Measurements from ENCODE around the gene PRCC.

The PRCC gene

DNA sequence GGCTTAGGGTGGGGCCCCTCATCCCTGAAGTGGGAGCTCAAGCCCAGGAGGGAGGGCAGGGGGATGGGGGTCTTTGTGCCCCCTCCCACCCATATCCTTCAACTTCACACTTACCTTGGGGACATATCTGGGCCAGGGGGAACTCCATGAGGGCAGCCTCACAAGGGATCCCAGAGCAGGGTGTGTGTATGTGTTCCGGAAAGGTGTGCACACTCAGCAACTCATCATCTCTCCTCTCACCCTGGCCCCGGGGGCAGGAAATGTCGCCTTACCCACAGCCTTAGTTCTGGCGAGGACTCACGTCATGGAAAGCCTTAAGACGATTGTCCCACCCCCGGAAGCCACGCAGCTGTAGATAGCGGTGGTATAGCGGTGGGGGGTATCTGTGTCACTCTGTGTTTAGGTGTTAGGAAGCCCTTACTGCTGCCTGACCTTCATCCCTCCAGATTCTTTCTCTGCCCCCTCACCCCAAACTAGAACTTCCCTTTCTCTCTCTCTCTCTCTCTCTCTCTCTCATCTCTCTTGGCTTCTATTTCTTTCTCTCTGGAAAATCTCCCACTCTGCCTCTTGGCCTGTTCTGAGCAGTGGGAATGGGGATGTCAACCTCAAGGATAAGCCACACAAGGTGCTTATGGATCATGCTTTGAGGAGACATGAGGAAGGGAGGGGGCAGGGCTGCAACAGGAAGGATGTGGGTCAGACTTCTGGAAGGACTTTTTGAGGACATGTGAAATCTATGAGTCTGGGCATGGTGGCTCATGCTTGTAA is 49.4 kb downstream of the PRCC start, which contains the start of gene SH2D2A:
SH2D2A (minus strand) TSS at position 288 of the 768 bp plus-strand sequence; CDS start at position 148, 140 bp downstream.
- no peak for DNase-seq

DNA sequence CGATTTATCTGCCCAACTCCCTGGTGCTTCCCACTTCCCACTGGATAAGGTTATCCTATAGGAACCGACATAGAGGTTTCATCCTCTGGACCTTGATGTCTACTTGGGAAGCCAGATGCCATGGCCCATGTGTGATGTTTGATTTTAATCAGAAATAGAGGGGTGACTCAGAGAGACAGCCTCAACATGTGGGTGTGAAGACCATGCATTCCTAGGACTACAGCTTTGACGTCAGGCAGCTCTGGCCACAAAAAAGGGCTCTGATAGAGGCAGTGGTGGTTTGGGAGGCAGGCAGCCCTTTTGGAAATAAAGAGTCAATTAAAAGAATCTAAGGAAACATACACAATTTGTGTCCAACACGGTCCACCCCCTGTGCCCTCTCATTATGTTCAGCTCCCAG is 54.5 kb downstream of the PRCC start:
- DNase-seq = no peak

- no peak for DNase-seq
These were observed 55.3 kb downstream of the PRCC start for GRCh38 chr1:156822680-156823079.

- no peak for DNase-seq
These were observed 56.0 kb downstream of the PRCC start for GRCh38 chr1:156823210-156823790.

DNA sequence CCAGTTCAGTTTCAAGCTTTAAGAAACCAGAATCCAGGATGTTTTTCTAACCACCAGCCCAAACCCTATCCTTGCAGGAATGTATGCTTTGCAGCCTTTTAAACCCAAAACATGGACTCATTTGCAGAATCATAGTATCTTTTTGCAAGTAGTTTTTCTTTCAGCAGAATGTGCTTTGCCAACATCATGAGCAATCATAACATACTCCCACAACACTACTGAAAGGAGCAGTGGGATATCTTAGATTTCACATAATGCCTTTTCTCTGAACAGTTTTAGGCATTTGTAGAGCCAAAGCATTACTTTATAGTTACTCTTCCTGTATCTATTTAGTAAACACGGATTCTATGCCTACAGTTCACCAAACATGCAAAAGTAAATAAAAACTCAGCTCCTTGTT is 59.3 kb downstream of the PRCC start:
- DNase-seq = no peak

DNA sequence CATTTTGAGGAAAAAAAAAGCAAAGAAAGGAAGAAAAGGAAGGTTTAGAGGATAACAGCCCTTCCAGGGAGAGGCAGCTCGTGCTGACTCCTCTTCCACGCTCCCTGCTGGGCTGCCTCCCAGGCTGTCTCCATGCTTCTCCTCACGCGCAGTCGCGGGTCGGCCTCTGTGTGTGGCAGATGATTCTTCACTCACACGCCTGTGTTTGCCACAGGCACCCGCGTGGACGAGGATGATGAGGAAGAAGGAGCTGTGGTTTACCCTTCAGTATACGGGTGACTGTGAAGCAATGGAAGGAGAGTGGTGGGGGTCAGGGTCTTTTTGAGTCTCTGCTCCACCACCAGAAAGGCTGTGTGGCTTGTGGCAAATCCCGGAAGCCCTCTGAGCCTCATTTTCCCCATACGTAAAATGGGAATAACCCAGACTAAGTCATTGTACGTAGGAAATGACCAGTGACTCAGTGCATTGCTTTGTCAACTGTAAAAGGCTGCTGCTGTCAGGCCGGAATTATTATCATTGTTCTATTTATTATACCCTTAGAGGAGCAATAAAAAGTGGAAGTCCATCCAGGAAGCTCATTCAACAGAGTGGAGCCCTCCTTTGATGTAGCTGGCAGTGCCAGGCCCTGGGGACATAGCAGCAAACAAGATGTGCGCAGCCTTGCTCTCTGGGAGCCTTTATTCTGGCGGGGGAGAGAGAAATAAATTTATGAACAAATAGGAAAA is 61.2 kb downstream of the PRCC start:
- no peak for DNase-seq

DNA sequence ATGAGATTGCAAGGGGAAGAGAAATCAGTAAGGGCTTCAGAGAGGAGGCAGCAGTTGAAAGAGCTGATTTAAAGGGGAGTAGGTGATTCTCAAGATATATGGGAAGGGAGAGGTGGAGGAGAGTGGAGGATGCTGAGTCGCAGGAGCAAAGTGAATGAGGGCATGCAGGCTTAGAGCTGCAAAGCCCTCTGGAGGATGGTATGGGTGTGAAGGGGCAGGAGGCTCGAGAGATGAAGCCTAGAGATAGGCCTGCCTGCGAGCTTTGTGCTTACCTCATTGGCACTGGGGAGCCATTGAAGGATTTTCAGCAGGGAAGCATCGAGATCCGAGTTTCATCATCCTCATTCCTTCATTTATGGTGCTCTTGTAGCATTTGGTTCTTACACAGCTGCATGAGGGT is 65.1 kb downstream of the PRCC start:
- no peak for DNase-seq

- DNase-seq = no peak
These were observed 66.3 kb downstream of the PRCC start for GRCh38 chr1:156833603-156834002.

GRCh38 chr1:156834322-156834721 is 67.0 kb downstream of the PRCC start:
- no peak for DNase-seq

DNA sequence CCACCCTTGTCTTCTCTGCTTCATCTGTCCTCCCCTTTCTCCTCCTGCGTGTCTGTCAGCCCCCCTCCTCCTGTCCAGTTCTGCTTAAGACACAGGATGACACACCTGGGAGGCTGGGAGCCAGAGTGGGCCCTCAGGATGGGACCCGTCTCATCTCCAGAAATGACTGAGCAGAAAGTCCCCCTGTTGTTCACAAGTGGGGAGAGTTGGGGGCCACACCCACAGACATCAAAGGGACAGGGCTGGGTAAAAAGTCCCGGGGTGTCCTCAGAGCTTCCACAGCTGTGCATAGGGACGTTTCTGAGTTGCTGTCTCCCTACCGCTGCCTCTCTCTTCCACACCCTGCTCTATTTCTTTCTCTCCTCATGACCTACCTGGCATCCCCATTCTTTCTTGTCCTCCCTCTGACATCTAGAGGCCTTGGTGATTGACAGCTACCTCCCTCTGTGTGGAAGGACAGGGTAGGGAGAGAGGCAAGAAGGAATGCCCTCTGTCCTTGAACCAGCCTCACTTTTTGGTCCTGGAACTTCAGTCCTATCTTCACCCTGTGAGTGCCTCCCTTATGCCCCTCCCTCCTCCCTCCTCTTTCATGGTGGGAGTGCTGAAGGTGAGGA is 68.8 kb downstream of the PRCC start:
- no peak for DNase-seq

GRCh38 chr1:156836892-156837291 is 69.6 kb downstream of the PRCC start:
- DNase-seq = no peak

DNA sequence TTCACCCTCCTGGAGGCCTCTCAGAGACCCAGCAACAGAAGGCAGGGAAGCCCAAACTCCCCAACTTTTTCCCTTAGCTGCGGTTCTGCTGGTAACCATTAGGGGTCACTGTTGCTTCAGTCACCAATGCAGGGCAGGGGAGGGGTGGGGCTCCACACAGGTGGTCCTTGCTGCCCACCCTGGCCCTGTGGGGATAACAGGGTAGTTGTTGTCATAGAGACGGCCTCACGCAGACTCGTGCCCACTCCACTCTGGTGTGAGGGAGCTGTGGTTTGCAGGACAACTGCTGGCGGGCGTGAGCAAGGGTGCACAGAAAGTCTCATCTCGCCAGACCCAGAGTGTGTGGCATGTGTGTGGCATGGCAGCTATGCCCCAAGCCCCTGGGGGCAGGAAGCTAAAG is 71.6 kb downstream of the PRCC start:
- no peak for DNase-seq

GRCh38 chr1:156839426-156840109 is 72.2 kb downstream of the PRCC start:
- DNase-seq = no peak

- no peak for DNase-seq
These were observed 73.0 kb downstream of the PRCC start for GRCh38 chr1:156840186-156840897.

- DNase-seq = no peak
These were observed 73.6 kb downstream of the PRCC start for GRCh38 chr1:156840898-156841279.

- no peak for DNase-seq
These were observed 74.0 kb downstream of the PRCC start for GRCh38 chr1:156841295-156841855.

- DNase-seq = no peak
These were observed 75.4 kb downstream of the PRCC start for GRCh38 chr1:156842618-156843300.

DNA sequence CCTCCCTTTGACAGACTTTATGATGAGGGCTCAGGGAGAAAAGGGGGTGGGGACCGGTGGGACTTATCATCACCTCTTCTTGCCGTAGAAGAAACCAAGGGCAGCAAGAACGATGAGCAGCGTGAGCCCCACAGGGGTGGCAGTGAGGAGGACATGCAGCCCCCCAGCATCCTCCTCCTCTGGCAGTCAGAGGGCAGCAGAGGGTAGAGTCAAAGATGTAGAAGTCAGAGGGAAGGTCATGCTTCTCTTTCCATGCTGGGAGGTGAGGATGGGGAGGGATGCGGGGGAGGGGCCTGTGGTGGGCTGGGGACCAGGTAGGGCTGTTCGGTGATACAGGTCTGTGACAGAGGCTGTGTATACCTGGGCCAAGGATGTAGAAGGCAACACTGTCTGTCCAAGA is 76.8 kb downstream of the PRCC start:
- DNase-seq = no peak

DNA sequence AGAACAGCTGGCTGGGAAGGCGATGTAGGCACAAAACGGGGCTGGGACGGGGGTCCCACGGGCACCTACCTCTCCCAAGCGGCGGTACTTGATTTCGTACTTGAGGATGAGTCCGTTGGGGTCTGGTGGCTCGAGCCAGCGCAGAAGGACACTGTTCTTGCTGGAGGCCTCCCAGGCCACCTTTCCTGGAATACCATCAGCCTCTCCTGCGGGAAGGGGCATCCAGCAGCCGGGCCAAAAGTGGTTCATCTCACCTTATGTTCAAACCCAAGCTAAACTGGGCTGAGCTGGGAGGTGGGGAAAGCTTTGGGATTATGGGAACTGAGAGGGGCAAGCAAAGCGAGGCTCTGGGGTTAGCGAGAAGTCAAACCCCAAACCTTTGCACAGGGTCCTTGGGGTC is 77.3 kb downstream of the PRCC start:
- no peak for DNase-seq

DNA sequence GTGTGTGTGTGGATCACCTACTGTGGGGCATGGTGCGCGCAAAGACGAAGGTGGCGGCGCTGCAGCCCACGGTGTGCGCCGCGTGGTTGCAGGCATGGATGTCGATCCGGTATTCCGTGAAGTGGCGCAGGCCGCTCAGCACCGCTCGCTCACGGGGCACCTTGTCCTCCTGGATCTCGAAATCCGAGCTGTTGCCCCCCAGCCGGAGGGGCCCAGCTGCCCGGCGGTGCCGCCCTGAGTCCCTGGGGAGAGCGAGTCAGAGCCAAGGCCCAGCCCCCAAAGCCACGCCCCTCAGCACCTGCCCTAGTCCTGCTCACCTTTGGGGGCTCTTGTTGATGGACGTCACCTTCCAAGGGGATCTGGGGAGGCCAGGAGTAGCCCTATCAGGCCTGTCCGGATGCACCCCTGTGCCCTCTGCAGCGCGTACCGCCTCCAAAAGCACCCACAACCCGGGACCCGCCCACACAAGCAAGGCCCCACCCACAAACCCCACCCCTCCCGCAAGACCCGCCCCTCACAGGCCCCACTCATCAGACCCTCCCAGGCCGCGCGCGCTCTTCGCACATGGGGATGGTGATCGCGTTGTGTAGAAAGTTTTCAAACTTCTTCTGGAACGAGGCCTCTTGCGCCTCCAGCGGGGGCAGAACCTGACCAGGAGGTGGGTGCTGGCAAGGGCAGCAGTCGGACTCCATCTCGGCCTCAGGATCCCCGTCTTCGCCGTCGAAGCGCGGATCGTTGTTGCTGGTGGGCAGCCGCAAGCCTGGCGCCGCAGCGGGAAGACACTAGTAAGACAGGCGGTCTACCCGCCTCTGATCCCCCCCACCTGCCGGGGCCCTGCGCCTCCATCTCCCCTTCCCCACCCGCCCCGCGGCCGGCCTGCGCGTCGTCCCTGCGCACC is 78.0 kb downstream of the PRCC start:
- no peak for DNase-seq

Data from cerebellar nuclear complex (tissue), 1 donor.